GM12891 (cell line): Measurements from ENCODE around the gene FDX1.

Experiments used
- DNase-seq: peaks from one replicate; pipeline ENCODE4 v3.0.0; 2011; ENCODE audit warnings: low spot score; ENCODE audit not compliant: insufficient read length
- FAIRE-seq: peaks from 2 replicates; lab custom pipeline; 2011; peaks lifted over from hg19 to GRCh38; lab: Jason Lieb, UNC
- PAX5 ChIP-seq: IDR thresholded peaks from 2 replicates; pipeline ENCODE4 v1.6.1; 2011; ENCODE audit warnings: low read length, moderate library complexity, mild to moderate bottlenecking; ENCODE audit not compliant: insufficient read depth, severe bottlenecking
- POLR2A ChIP-seq: IDR thresholded peaks from 2 replicates; pipeline ENCODE4 v1.6.1; 2011; ENCODE audit warnings: low read depth, low read length, control low read depth
- POLR2AphosphoS5 ChIP-seq: IDR thresholded peaks from 2 replicates; pipeline ENCODE4 v1.6.1; 2011; ENCODE audit warnings: low read depth, low read length, control low read depth
- POU2F2 ChIP-seq: IDR thresholded peaks from 2 replicates; pipeline ENCODE4 v1.6.1; 2011; ENCODE audit warnings: low read depth, mild to moderate bottlenecking, control low read depth, low read length, moderate library complexity
- SPI1 ChIP-seq: IDR thresholded peaks from 2 replicates; pipeline ENCODE4 v1.6.1; 2011; ENCODE audit warnings: low read depth, low read length, control low read depth
- TAF1 ChIP-seq: IDR thresholded peaks from 2 replicates; pipeline ENCODE4 v1.6.1; 2011; ENCODE audit warnings: low read depth, low read length, control low read depth

The FDX1 gene

DNA sequence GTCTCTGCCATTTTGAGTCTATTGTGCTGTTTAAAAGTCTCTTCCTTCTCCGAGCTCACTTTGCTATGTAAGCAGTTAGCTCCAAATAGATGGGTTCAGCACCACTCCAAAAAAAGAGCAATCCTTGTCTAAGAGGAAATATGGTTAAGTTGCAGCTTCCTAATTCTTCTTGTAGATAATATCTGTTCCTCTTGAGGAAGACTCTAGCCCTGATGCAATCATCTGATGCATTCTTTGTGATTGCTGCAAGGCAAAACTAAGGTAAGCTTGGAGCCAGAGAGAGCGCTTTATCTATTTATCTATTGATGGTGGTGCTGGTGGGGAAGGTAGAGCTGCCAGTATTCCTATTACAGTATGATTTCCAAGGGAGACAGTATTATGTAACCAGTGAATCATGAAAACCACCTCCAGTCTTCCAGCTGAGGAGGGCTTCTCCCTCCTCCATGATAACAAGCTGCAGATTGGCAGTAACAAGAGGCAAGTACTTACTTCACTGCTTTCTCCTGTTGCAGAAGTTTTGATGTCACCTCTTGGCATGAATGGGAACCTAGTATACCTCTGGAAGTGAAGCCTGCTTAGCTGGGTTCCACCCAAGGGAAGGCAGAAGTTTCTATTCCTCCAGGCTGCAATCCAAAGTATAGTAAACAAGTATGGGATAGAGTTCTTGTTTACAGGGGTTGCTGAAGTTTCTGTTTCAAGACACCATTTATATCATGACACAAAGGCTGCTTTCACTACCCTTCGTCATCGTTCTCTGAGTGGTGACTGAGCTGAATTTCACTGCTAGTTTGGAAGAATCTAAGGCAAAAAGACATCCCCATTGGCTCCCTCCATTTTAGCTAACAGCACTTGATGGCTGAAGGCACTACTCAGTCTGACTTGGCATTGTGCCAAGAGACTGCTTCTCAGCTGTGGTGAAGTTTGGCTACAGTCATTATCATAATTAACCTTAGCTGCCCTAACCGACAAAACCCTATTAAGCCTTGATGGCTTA, 49.7 kb downstream of the FDX1 start:
- no peak for DNase-seq
- FAIRE-seq: no peak
- TF ChIP-seq POLR2A (no peak), POLR2AphosphoS5 (no peak), SPI1 (no peak), TAF1 (no peak), POU2F2 (no peak), PAX5 (no peak)

DNA sequence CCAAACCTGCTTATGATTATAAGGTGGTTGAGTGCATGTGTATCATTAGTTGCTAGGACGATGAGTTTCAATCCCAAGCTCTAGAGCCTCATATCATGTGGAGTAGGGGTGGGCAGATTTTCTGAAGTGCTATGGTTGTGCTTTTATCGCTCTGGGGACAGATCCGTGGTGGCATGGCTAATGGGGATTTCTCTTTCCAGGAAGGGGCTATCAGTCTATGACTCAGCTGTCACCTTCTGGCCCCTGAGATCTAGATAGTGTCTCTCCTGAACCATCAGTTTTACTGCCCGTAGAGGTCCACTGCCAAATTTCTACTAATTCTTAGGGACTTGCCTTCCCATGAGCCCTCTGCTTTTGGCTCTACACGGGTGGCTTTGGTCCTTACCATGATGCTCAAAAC, 51.8 kb downstream of the FDX1 start:
- no peak for TF ChIP-seq POU2F2
- no peak for TF ChIP-seq TAF1
- TF ChIP-seq PAX5: no peak
- no peak for TF ChIP-seq POLR2AphosphoS5
- no peak for TF ChIP-seq SPI1
- TF ChIP-seq POLR2A: no peak
- FAIRE-seq: no peak
- DNase-seq: no peak

DNA sequence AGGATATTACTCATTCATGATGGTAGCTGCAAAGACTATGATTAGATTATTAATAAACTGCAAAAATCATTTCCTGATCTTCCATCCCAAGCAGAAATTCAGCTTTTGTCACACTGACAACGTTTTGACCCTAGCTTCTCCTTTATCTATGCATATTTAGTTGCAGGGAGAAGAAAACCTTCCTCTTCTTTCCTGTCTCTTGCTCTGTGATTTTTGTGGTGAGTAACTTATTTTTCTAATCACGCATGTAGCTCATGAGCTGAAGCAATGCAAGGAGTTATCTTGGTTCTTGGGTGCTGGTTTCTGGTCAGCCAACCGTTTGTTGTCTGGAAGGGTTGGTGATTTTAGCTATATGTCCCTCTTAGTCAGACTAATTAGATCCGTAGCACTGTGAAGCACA, 56.4 kb downstream of the FDX1 start:
- no peak for TF ChIP-seq PAX5
- TF ChIP-seq POLR2A: no peak
- no peak for TF ChIP-seq POU2F2
- no peak for TF ChIP-seq SPI1
- no peak for TF ChIP-seq POLR2AphosphoS5
- TF ChIP-seq TAF1: no peak
- no peak for FAIRE-seq
- DNase-seq: no peak

DNA sequence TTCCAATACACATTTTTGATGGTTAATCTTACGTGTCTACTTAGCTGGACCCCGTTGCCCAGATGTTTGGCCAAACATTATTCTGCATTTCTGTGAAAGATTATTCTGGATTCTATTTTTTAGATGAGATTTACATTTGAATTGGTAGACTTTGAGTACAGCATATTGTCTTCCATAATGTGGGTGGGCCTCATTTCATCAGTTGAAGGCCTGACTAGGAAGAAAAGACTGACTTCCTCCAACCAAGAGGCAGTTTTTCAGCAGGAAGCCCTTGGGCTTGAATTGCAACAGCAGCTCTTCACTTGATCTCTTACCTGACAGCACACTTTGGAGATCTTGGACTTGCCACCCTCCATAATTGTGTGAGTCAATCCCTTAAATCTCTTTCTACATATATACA, 58.7 kb downstream of the FDX1 start:
- DNase-seq (no peak), FAIRE-seq (no peak)
- TF ChIP-seq POLR2A: no peak
- no peak for TF ChIP-seq SPI1
- no peak for TF ChIP-seq POU2F2
- TF ChIP-seq POLR2AphosphoS5: no peak
- TF ChIP-seq PAX5: no peak
- no peak for TF ChIP-seq TAF1

DNA sequence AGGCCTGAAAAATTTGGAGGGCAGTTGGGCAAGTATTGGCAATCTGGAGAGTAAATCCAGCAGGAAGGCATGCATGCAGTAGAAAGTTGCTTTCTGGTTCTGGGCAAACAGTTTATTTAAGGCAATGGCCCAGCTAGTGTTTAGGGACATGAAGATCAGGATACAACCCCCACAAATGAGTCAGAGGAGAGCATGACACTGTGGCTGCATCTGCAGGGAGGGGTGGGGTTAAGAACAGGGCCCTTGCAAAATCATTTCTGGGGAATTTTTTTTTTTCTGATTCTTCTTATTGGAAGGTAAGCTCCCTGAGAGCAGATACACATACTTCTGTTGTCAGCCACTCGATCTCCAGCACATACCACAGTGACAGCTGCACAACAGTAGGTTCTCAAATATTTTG, 61.1 kb downstream of the FDX1 start:
- no peak for FAIRE-seq
- DNase-seq: no peak
- TF ChIP-seq POLR2A (no peak), POU2F2 (no peak), PAX5 (no peak), POLR2AphosphoS5 (no peak), TAF1 (no peak), SPI1 (no peak)

DNA sequence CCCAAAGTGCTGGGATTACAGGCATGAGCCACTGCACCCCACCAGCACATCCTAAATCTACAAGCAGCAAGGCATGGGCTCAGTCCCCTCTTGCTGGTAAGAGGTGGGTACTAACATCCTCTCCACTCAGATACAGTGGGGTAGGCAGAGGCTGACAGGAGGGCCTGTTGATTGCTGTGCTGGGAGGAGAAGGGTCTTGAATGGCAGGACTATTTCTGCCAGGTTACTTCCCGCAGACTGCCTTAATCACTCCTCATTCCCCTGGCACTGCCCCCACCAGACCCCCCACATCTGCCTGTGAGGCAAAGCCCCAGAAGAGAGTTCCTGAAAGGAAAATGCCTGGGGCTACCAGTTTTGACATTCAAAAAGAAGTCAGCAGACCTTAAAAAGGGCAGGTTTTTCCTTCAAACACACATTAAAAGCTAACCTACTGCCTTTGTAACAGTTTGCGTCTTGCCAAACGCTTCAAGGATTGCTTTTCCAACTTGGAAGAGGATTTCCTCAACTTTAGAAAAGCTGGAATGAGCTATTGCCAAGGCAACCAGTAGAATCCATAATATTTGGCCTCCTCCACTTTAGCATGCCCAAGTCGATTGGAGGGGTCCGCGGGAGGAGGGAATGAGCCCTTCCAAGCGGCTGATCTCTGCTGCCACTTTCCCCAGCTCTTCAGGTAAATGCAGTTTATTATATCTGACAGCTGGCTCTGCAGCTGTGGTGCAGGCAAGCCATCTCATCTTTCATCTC, 62.0 kb downstream of the FDX1 start:
- no peak for FAIRE-seq
- DNase-seq: no peak
- TF ChIP-seq POU2F2 (no peak), POLR2A (no peak), PAX5 (no peak), TAF1 (no peak), POLR2AphosphoS5 (no peak), SPI1 (no peak)

DNA sequence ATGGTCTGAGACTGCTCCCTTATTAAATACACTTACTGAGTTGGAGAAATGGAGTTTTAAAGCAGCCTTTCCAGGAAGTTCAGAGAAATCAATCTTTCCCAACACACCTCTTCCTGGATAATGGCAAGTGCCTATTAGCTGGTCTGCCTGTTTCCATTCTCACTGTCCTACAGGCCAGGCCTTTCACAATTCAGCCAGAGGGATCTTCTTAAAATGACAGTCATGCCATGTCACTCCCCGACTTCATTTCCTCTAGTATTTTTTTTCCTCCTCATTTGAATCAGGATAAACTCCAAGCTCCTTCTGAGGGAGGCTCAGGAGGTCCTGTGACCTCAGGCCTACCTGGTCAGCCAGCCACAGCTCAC, 62.6 kb downstream of the FDX1 start:
- no peak for FAIRE-seq
- no peak for DNase-seq
- TF ChIP-seq POLR2A: no peak
- no peak for TF ChIP-seq TAF1
- TF ChIP-seq POLR2AphosphoS5: no peak
- no peak for TF ChIP-seq SPI1
- no peak for TF ChIP-seq PAX5
- TF ChIP-seq POU2F2: no peak

DNA sequence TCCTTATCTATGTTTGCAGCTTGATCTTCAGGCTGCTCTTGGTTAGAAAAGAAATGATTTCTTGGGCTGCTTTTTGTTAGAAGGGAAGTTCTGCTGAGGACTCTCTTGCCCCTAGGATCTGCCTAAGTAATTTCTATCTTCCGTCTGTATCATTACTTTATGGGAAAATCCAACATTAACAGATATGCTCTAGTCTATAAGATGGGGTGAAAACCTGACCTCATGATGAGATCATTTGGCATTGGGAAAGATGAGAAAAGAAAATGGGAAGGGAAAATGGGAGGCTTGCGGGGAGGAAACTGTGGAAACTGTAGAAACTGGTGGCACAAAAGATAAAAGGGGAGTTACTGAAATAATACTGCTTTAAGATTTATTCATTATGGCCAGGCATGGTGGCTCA, 63.6 kb downstream of the FDX1 start:
- FAIRE-seq (no peak), DNase-seq (no peak)
- TF ChIP-seq POLR2A (no peak), TAF1 (no peak), POLR2AphosphoS5 (no peak), SPI1 (no peak), POU2F2 (no peak), PAX5 (no peak)
